Osteoblast (primary cell): ENCODE data around the gene RHBDD3. TPM values are rescaled to one million over a fixed set of nuclear protein-coding genes. Genes with fewer than 3 reads are reported as not detected.

Experiments
- DNase-seq: peaks from one replicate; pipeline ENCODE4 v3.0.0; 2011; ENCODE audit warnings: low spot score, mixed read lengths; ENCODE audit not compliant: insufficient read length; ENCODE audit errors: missing footprints
- H2AFZ ChIP-seq: 2 replicates; pipeline ENCODE4 v1.6.0; 2011; ENCODE audit warnings: mild to moderate bottlenecking, low read length
- H3K27ac ChIP-seq: 2 replicates; pipeline ENCODE4 v1.5.1; 2011; ENCODE audit warnings: mild to moderate bottlenecking, low read depth, low read length, moderate library complexity
- H3K27me3 ChIP-seq: 2 replicates; pipeline ENCODE4 v1.6.0; 2012; ENCODE audit warnings: mild to moderate bottlenecking, control low read depth, inconsistent platforms, low read length, moderate library complexity; ENCODE audit not compliant: insufficient read depth
- H3K36me3 ChIP-seq: 2 replicates; pipeline ENCODE4 v1.5.1; 2011; ENCODE audit warnings: mild to moderate bottlenecking, low read length, control low read depth, moderate library complexity; ENCODE audit not compliant: insufficient read depth
- H3K4me1 ChIP-seq: 2 replicates; pipeline ENCODE4 v1.5.1; 2011; ENCODE audit warnings: mild to moderate bottlenecking, low read length, control low read depth, moderate library complexity; ENCODE audit not compliant: insufficient read depth
- H3K4me2 ChIP-seq: 2 replicates; pipeline ENCODE4 v1.6.0; 2011; ENCODE audit warnings: mild to moderate bottlenecking, low read length; ENCODE audit not compliant: insufficient read depth
- H3K4me3 ChIP-seq: fragments of 200-600 bp; sonication (generic); 3 replicates; pipeline ENCODE4 v1.5.1; 2012; ENCODE audit warnings: mild to moderate bottlenecking, low read length, inconsistent platforms; ENCODE audit not compliant: insufficient read depth
- H3K79me2 ChIP-seq: 2 replicates; pipeline ENCODE4 v1.6.0; 2012; ENCODE audit warnings: mild to moderate bottlenecking, low read length, control low read depth, inconsistent platforms; ENCODE audit not compliant: insufficient read depth
- H3K9me3 ChIP-seq: 2 replicates; pipeline ENCODE4 v1.5.1; 2011; ENCODE audit warnings: low read depth, low read length, control low read depth
- H4K20me1 ChIP-seq: 2 replicates; pipeline ENCODE4 v1.6.0; 2012; ENCODE audit warnings: mild to moderate bottlenecking, low read length, control low read depth; ENCODE audit not compliant: insufficient read depth
- CTCF ChIP-seq: IDR thresholded peaks from 2 replicates; pipeline ENCODE4 v1.5.1; 2011; ENCODE audit warnings: mild to moderate bottlenecking, low read depth, low read length, moderate library complexity; ENCODE audit errors: extremely low read depth
- total RNA-seq: library from RNA; depleted of rRNA; stranded (reverse); fragments of >200 nt; gene quantifications from 2 replicates; pipeline ENCODE4 v1.2.3, GENCODE V29; 2012

Gene RHBDD3
- total RNA-seq, 1 donor = 25.0 TPM

GRCh38 chr22:29275819-29276565 is 8.2 kb upstream of the RHBDD3 start:
- H3K79me2 ChIP-seq = peaks cover 96% of the 10 kb centered on the region
- no peak for TF ChIP-seq CTCF
- DNase-seq = no peak

GRCh38 chr22:29275167-29275566 is 7.4 kb upstream of the RHBDD3 start:
- peak overlapping the region; percentile 39 for H3K27ac ChIP-seq
- H3K27me3 ChIP-seq = no peaks in the 10 kb centered on the region
- H2AFZ ChIP-seq = no peak overlapping the region
- peaks cover 99% of the 10 kb centered on the region for H3K79me2 ChIP-seq
- H4K20me1 ChIP-seq = peaks cover 94% of the 10 kb centered on the region
- no peak overlapping the region for H3K4me3 ChIP-seq
- H3K36me3 ChIP-seq = peaks cover 91% of the 10 kb centered on the region
- no peaks in the 10 kb centered on the region for H3K9me3 ChIP-seq
- peaks cover 22% of the 10 kb centered on the region for H3K4me1 ChIP-seq
- no peak for DNase-seq
- no peak overlapping the region for H3K4me2 ChIP-seq
- TF ChIP-seq CTCF = no peak

More at GRCh38 chr22:29275819-29276565, 8.2 kb upstream of the RHBDD3 start:
- Histone ChIP-seq H2AFZ (no peak overlapping the region), H3K27me3 (no peaks in the 10 kb centered on the region), H3K27ac (no peak overlapping the region), H3K9me3 (no peaks in the 10 kb centered on the region), H3K36me3 (peaks cover 92% of the 10 kb centered on the region), H4K20me1 (peaks cover 90% of the 10 kb centered on the region), H3K4me2 (no peak overlapping the region), H3K4me3 (no peak overlapping the region), H3K4me1 (peaks cover 15% of the 10 kb centered on the region)

GRCh38 chr22:29272624-29273023 is 4.8 kb upstream of the RHBDD3 start:
- Histone ChIP-seq H3K27me3 (no peaks in the 10 kb centered on the region), H3K79me2 (peaks cover 100% of the 10 kb centered on the region), H3K4me2 (no peak overlapping the region), H3K36me3 (peaks cover 75% of the 10 kb centered on the region), H4K20me1 (peaks cover 92% of the 10 kb centered on the region), H3K9me3 (no peaks in the 10 kb centered on the region), H3K4me3 (no peak overlapping the region), H3K27ac (no peak overlapping the region), H2AFZ (no peak overlapping the region), H3K4me1 (peaks cover 34% of the 10 kb centered on the region)
- no peak for DNase-seq
- TF ChIP-seq CTCF = no peak

GRCh38 chr22:29270475-29271271 is 2.9 kb upstream of the RHBDD3 start:
- Histone ChIP-seq H3K36me3 (peaks cover 56% of the 10 kb centered on the region), H3K4me1 (peaks cover 48% of the 10 kb centered on the region), H3K27me3 (no peaks in the 10 kb centered on the region), H3K9me3 (no peaks in the 10 kb centered on the region), H3K27ac (peak overlapping the region; percentile 100), H4K20me1 (peaks cover 72% of the 10 kb centered on the region), H2AFZ (no peak overlapping the region), H3K4me3 (peak overlapping the region; percentile 98), H3K4me2 (peak overlapping the region; percentile 98), H3K79me2 (peaks cover 100% of the 10 kb centered on the region)
- no peak for TF ChIP-seq CTCF
- peak; percentile 9 for DNase-seq
